Measurements from ENCODE around the gene FBLN2. TPM values are rescaled to one million over a fixed set of nuclear protein-coding genes. Genes with fewer than 3 reads are reported as not detected.

The FBLN2 gene
- total RNA-seq, 1 experiment from 2014 or later, result 0.11 TPM

GRCh38 chr3:13505147-13506130 lies 43.5 kb upstream of the FBLN2 start:
- Histone ChIP-seq H3K4me3 (ENCODE audit: low read length) (no peak overlapping the region), H3K27ac (ENCODE audit: low read length) (peak overlapping the region; percentile 60), H3K9me2 (replicated peaks; ENCODE audit: low read length) (no peaks in the 10 kb centered on the region), H4K20me1 (ENCODE audit: low read length) (no peaks in the 10 kb centered on the region), H3F3A (ENCODE audit: low read length, unreplicated experiment) (no peaks in the 10 kb centered on the region), H3K4me2 (ENCODE audit: low read length) (no peak overlapping the region), H3K4me1 (ENCODE audit: insufficient read depth, low read length) (peaks cover 34% of the 10 kb centered on the region), H3K27me3 (ENCODE audit: low read length) (no peaks in the 10 kb centered on the region), H3K9ac (ENCODE audit: low read length) (peak overlapping the region; percentile 46), H2AFZ (ENCODE audit: low read length) (no peak overlapping the region), H3K79me2 (ENCODE audit: low read length) (no peaks in the 10 kb centered on the region), H3K36me3 (ENCODE audit: low read depth, low read length) (no peaks in the 10 kb centered on the region), H3K9me3 (ENCODE audit: low read length) (no peaks in the 10 kb centered on the region)
- ChIA-PET POLR2A (ENCODE audit: unreplicated experiment) (no interaction called here), CTCF (interaction anchor here (1.1 kb wide), 1 partner anchor 143 kb away, joined by 3 read pairs; no protein-coding TSS in a partner anchor)
- TF ChIP-seq EZH2phosphoT487 (IDR thresholded peaks at IDR 0.05; ENCODE audit: borderline replicate concordance, low read length) (no peak), EZH2 (IDR thresholded peaks at IDR 0.05; ENCODE audit: low read length, unreplicated experiment) (no peak), CTCF (conservative IDR thresholded peaks at IDR 0.05; ENCODE audit: low read depth, low read length) (no peak)
- no peak for DNase-seq
- intact Hi-C loops (cut with micrococcal nuclease), result no loop called here
- no peak for ATAC-seq
- BruUV-seq (replicated peaks), result no TSS peak

DNA sequence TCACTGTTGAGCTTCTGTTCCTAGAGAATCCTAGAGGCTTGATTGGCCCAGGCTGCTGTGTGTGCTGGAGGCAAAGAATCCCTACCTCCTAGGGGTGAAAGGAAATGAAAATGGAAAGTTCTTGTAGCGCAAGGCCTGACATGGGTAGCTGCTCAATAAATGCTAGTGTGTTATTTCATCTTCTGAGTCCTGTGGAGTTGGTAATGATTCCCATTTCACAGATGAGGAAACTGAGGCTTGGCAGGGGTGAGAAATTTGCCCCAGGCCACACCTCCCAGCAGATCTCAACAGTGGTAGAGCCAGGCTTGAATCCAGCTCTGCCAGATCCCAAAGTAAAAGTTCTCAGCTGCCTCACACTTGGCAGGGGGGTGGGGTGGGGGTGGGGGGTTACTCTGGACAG lies 42.7 kb upstream of the FBLN2 start:
- CTCF ChIA-PET, result interaction anchor here (1.1 kb wide), 1 partner anchor 142 kb away, joined by 3 read pairs; no protein-coding TSS in a partner anchor
- ATAC-seq, result no peak
- intact Hi-C loops (cut with micrococcal nuclease), result no loop called here

More for the DNA sequence above, 42.7 kb upstream of the FBLN2 start:
- Histone ChIP-seq H3K4me1 (ENCODE audit: insufficient read depth, low read length) (peaks cover 34% of the 10 kb centered on the region), H4K20me1 (ENCODE audit: low read length) (no peaks in the 10 kb centered on the region), H3K79me2 (ENCODE audit: low read length) (no peaks in the 10 kb centered on the region), H3K4me2 (ENCODE audit: low read length) (no peak overlapping the region), H2AFZ (ENCODE audit: low read length) (no peak overlapping the region), H3K9ac (ENCODE audit: low read length) (no peak overlapping the region), H3K9me3 (ENCODE audit: low read length) (no peaks in the 10 kb centered on the region), H3K9me2 (replicated peaks; ENCODE audit: low read length) (no peaks in the 10 kb centered on the region), H3K27ac (ENCODE audit: low read length) (no peak overlapping the region), H3F3A (ENCODE audit: low read length, unreplicated experiment) (no peaks in the 10 kb centered on the region), H3K4me3 (ENCODE audit: low read length) (no peak overlapping the region), H3K27me3 (ENCODE audit: low read length) (no peaks in the 10 kb centered on the region), H3K36me3 (ENCODE audit: low read depth, low read length) (no peaks in the 10 kb centered on the region)
- BruUV-seq (replicated peaks), result no TSS peak
- POLR2A ChIA-PET (ENCODE audit: unreplicated experiment), result no interaction called here
- TF ChIP-seq EZH2 (IDR thresholded peaks at IDR 0.05; ENCODE audit: low read length, unreplicated experiment), result no peak
- TF ChIP-seq EZH2phosphoT487 (IDR thresholded peaks at IDR 0.05; ENCODE audit: borderline replicate concordance, low read length), result no peak
- TF ChIP-seq CTCF (conservative IDR thresholded peaks at IDR 0.05; ENCODE audit: low read depth, low read length), result no peak
- no peak for DNase-seq

Measured in PC-3 (cell line).